Fibroblast of the aortic adventitia (primary cell): ENCODE measurements around the gene ERC2. TPM values are rescaled to one million over a fixed set of nuclear protein-coding genes. Genes with fewer than 3 reads are reported as not detected.

Experiments
- DNase-seq: peaks from one replicate; pipeline ENCODE4 v3.0.0-alpha.2; 2010; ENCODE audit warnings: low read depth
- H3K4me3 ChIP-seq: 2 replicates; pipeline ENCODE4 v1.5.1; 2011; ENCODE audit warnings: low read depth, mild to moderate bottlenecking, control low read depth, low read length, moderate library complexity
- total RNA-seq: library from RNA; depleted of rRNA; stranded (reverse); fragments of >200 nt; gene quantifications from 2 replicates; pipeline ENCODE4 v1.2.3, GENCODE V29; 2012; ENCODE audit warnings: low replicate concordance
- TF ChIP-seq, protein P1 (sequence below): IDR thresholded peaks from 2 replicates; pipeline ENCODE4 v1.5.1; 2011; ENCODE audit warnings: mild to moderate bottlenecking, low read length, control low read depth, inconsistent platforms; ENCODE audit not compliant: insufficient read depth

ERC2 gene
- total RNA-seq, 1 donor, result 0.09 TPM

DNA sequence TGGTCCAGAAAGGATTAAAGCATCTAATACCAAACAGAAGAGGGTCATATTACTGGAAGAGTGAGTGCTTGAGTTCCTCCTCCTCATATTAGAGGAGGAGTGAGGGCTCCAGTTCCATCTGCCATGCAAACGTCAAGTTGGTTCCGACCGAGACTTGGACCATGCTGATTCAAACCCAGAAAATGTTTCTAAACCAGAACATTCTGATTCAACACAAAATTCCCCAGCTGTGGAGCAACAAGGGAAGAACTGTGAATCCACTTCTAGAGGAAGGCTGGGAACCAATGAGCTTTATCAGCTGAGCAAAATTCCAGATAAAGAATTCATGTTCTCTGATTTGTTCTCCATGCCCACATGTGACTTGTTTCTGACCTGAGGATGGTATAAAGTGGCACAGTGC lies 845.5 kb downstream of the ERC2 start:
- no peak overlapping the region for H3K4me3 ChIP-seq
- TF ChIP-seq, protein P1, sequence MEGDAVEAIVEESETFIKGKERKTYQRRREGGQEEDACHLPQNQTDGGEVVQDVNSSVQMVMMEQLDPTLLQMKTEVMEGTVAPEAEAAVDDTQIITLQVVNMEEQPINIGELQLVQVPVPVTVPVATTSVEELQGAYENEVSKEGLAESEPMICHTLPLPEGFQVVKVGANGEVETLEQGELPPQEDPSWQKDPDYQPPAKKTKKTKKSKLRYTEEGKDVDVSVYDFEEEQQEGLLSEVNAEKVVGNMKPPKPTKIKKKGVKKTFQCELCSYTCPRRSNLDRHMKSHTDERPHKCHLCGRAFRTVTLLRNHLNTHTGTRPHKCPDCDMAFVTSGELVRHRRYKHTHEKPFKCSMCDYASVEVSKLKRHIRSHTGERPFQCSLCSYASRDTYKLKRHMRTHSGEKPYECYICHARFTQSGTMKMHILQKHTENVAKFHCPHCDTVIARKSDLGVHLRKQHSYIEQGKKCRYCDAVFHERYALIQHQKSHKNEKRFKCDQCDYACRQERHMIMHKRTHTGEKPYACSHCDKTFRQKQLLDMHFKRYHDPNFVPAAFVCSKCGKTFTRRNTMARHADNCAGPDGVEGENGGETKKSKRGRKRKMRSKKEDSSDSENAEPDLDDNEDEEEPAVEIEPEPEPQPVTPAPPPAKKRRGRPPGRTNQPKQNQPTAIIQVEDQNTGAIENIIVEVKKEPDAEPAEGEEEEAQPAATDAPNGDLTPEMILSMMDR, result no peak
- no peak for DNase-seq

DNA sequence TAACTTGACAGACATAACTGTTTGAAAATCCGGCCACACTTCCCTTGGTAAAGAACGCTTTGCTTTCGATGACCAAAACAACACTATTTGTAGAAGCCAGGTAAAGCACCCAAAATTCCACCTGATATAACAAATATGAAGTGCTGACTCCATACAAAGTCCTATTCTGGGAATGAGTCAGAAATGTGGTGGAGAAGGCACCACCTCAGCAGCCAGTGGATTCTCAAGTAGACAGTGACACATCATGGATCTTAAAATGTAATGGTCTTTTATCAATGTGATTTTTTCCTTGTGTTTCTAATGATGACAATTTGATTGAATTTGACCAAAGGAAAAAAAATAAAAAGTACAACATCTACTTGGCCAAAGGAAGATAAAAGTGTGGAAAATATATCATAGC lies 846.2 kb downstream of the ERC2 start:
- DNase-seq, result no peak
- TF ChIP-seq, protein P1, result no peak
- H3K4me3 ChIP-seq, result no peak overlapping the region

DNA sequence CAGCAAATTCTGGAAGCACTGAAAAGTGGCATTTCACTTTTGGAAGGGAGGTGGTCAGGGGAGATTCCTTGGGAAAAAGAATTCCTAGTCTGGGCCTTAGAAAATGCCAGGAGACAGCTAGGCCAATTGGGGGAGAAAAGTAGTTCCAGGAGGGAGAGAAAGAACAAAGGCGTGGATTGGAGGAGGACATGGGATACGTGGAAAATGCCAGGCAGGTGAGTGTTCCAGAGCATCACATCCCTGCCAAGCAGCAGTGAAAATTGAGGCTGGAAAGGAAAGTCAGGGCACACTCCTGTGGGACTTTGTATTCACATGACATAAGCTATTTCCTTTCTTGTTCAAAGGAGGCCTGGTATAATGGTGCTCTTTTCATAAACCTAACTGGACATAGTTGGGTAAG lies 846.6 kb downstream of the ERC2 start:
- no peak overlapping the region for H3K4me3 ChIP-seq
- TF ChIP-seq, protein P1, result no peak
- DNase-seq, result no peak

DNA sequence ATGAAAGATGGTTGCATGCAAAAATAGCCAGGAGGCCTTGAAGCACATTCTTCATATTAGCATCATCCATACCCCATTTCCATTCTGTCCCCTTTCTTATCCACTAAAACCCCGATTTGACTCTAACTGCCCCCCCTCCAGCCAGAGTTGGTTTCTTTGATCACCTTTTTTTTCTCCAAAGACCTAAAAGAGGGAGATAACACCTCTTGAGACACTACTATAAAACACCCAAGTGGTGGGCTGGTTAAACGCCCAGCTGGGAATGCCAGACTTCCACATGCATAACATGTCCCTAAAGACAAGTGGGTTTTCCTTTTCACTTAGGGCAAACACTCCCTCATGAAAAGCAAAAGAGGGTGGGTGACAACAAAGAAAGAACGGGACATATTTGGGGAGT lies 847.2 kb downstream of the ERC2 start:
- DNase-seq, result no peak

DNA sequence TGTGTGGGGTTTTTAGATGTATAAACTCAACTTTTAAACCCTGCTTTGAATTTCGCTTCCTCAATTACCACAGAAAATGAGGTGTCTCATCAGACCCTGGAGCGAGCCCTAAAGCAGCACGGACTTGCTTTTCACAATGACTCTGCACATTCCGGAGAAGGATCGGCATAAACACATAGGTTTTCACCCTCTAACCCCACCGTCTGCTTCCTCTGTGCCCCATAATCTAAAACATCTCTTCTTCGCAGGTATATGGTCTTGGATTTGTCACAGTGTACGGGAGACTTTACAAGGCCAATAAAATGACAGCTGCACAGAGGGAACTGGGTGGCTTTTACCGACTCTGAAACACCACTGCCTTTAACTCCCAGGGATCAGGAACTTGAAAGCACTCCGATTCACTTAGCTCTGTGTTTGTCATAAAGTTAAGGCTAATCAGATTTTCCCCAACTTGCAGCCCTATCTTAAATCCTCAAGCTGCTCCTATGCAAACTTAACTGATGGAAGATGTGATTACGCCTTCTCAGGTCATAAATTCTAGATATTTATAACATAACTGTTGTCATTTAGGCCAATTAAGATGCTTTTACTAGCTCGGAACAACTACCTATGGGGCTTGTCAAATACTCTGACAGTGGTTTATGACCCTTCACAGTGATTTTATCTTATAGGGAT lies 847.8 kb downstream of the ERC2 start:
- no peak for DNase-seq
- no peak overlapping the region for H3K4me3 ChIP-seq
- TF ChIP-seq, protein P1, result no peak

More for the DNA sequence above, 847.2 kb downstream of the ERC2 start:
- H3K4me3 ChIP-seq, result no peak overlapping the region
- TF ChIP-seq, protein P1, result no peak

DNA sequence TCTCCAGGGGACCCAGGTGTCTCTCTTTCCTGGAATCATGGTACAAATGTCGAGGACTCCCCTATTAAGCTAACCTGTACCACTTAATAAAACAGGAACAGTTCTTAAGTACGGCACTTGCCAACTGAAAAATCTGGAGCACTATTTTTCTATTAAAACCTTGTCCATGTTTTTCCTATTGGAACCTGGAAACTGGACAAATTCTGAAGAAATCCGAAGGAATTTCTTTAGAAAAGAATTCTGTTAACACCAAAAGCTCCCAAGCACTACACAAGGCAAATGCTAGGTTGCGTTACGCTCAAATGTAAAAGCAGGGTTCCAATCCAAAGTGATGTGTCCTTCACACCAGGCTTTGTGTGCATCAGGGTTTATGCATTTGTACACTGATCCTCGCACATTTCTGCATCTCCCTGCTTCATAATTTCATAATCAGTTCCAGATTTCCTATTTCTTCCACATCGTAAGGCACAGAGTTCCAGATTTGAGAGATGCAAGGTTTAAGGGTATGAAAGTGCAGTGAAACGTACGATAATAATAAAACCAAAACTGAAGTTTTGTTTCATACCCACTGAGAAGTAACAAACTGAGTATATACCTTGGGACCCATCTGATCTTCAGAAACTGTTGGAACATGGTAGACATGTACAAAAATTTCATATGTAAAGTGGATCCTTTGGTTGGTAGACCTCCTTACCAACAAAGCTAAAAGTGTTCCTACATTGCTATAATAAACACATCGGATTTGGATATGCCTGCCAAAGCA lies 849.0 kb downstream of the ERC2 start:
- DNase-seq, result no peak
- H3K4me3 ChIP-seq, result no peak overlapping the region
- TF ChIP-seq, protein P1, result no peak
